HG02885 (cell line): ENCODE measurements around the gene TTLL13.
A peak's percentile ranks its signal among the peaks of the same experiment; 100 is the strongest.

Experiments used
- ATAC-seq: cut with Tn5 transposase; IDR thresholded peaks from one replicate; pipeline ENCODE4 v1.9.1; 2021; ENCODE audit warnings: mild to moderate bottlenecking; ENCODE audit not compliant: unreplicated experiment, poor library complexity

The TTLL13 gene

GRCh38 chr15:90306560-90306959, 57.2 kb downstream of the TTLL13 start:
- peak; percentile 84 for ATAC-seq

- ATAC-seq: no peak
These were observed 58.3 kb downstream of the TTLL13 start for GRCh38 chr15:90307661-90308060.

GRCh38 chr15:90309020-90309419, 59.7 kb downstream of the TTLL13 start:
- no peak for ATAC-seq
